Astrocyte (in vitro differentiated cells and primary cell): Measurements from ENCODE around the gene PLEKHA7. TPM values are rescaled to one million over a fixed set of nuclear protein-coding genes. Genes with fewer than 3 reads are reported as not detected.

Experiments
- DNase-seq: peaks from one replicate; pipeline ENCODE4 v3.0.0-alpha.2; 2010; ENCODE audit warnings: low read depth
- FAIRE-seq: peaks from 2 replicates; lab custom pipeline; 2011; peaks lifted over from hg19 to GRCh38; lab: Jason Lieb, UNC
- H2AFZ ChIP-seq: 2 replicates; pipeline ENCODE4 v1.6.0; 2012; ENCODE audit warnings: low read depth, low read length, inconsistent platforms
- H3K27ac ChIP-seq: 2 replicates; pipeline ENCODE4 v1.5.1; 2011; ENCODE audit warnings: low read depth, low read length, inconsistent platforms
- H3K27me3 ChIP-seq: 2 replicates; pipeline ENCODE4 v1.6.0; 2011; ENCODE audit warnings: low read length, inconsistent platforms; ENCODE audit not compliant: insufficient read depth
- H3K36me3 ChIP-seq: 2 replicates; pipeline ENCODE4 v1.5.1; 2011; ENCODE audit warnings: low read length, inconsistent platforms; ENCODE audit not compliant: insufficient read depth
- H3K4me1 ChIP-seq: 2 replicates; pipeline ENCODE4 v1.5.1; 2011; ENCODE audit warnings: low read length, inconsistent platforms; ENCODE audit not compliant: insufficient read depth
- H3K4me2 ChIP-seq: 2 replicates; pipeline ENCODE4 v1.6.0; 2012; ENCODE audit warnings: low read length, inconsistent platforms
- H3K4me3 ChIP-seq: 2 replicates; pipeline ENCODE4 v1.5.1; 2011; ENCODE audit warnings: low read depth, mild to moderate bottlenecking, low read length, inconsistent platforms; ENCODE audit not compliant: insufficient read depth
- H3K79me2 ChIP-seq: 2 replicates; pipeline ENCODE4 v1.6.0; 2012; ENCODE audit warnings: mild to moderate bottlenecking, low read length, inconsistent platforms; ENCODE audit not compliant: insufficient read depth
- H3K9ac ChIP-seq: 2 replicates; pipeline ENCODE4 v1.6.0; 2012; ENCODE audit warnings: mild to moderate bottlenecking, low read length, inconsistent platforms
- H3K9me3 ChIP-seq: 2 replicates; pipeline ENCODE4 v1.5.1; 2012; ENCODE audit warnings: low read depth, mild to moderate bottlenecking, low read length, inconsistent platforms; ENCODE audit not compliant: insufficient read depth
- H4K20me1 ChIP-seq: 2 replicates; pipeline ENCODE4 v1.6.0; 2012; ENCODE audit warnings: low read length, inconsistent platforms; ENCODE audit not compliant: insufficient read depth
- H3K27ac Mint-ChIP-seq: one replicate; pipeline ENCODE4 v1.8.0; 2021; ENCODE audit warnings: mild to moderate bottlenecking, mixed read lengths; ENCODE audit not compliant: unreplicated experiment
- H3K27me3 Mint-ChIP-seq: one replicate; pipeline ENCODE4 v1.8.0; 2021; ENCODE audit warnings: low read depth, mixed read lengths; ENCODE audit not compliant: unreplicated experiment
- H3K36me3 Mint-ChIP-seq: one replicate; pipeline ENCODE4 v1.8.0; 2021; ENCODE audit warnings: low read depth, mixed read lengths; ENCODE audit not compliant: unreplicated experiment
- H3K4me1 Mint-ChIP-seq: one replicate; pipeline ENCODE4 v1.8.0; 2021; ENCODE audit warnings: low read depth, mixed read lengths; ENCODE audit not compliant: unreplicated experiment
- H3K4me3 Mint-ChIP-seq: one replicate; pipeline ENCODE4 v1.8.0; 2021; ENCODE audit warnings: mild to moderate bottlenecking, moderate library complexity, mixed read lengths; ENCODE audit not compliant: unreplicated experiment
- H3K9me3 Mint-ChIP-seq: one replicate; pipeline ENCODE4 v1.8.0; 2021; ENCODE audit warnings: mild to moderate bottlenecking, mixed read lengths; ENCODE audit not compliant: unreplicated experiment
- EZH2 ChIP-seq: IDR thresholded peaks from 2 replicates; pipeline ENCODE4 v1.6.1; 2012; ENCODE audit warnings: mild to moderate bottlenecking, low read length, inconsistent platforms; ENCODE audit not compliant: insufficient read depth
- total RNA-seq: library from RNA; stranded (reverse); gene quantifications from 2 replicates; pipeline ENCODE4 v1.2.1, GENCODE V29; 2021
- TF ChIP-seq, protein P1 (sequence below): IDR thresholded peaks from 2 replicates; pipeline ENCODE4 v1.5.1; 2011; ENCODE audit warnings: low read depth, mild to moderate bottlenecking, inconsistent platforms, low read length, moderate library complexity; ENCODE audit not compliant: insufficient read depth

PLEKHA7 gene
- total RNA-seq, 1 donor from 2014 or later: 5.7 TPM

DNA sequence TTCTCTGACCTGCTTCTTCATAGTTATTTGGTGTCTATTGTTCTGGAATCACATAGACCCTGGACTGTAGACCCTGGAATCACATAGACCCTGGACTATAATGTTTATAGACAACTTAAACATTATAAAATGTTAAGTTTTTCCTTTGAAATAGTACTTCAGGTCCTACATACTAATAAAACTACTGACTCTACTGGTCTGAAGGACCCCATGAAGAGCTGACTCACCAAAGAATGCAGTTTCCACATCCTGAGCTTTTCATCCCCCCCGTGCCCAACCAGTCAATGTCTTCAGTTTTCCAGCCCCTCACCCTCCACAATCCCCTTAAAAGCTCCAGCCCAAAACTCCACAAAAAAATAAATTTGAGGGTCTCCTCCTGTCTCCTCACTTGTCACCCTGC is 6.6 kb upstream of the PLEKHA7 start:
- no peak for FAIRE-seq
- Mint-ChIP-seq H3K4me3 (no peak overlapping the region), H3K27ac (no peak overlapping the region), H3K27me3 (peaks cover 3% of the 10 kb centered on the region), H3K9me3 (no peaks in the 10 kb centered on the region), H3K36me3 (no peaks in the 10 kb centered on the region), H3K4me1 (peaks cover 6% of the 10 kb centered on the region)
- TF ChIP-seq, protein P1, sequence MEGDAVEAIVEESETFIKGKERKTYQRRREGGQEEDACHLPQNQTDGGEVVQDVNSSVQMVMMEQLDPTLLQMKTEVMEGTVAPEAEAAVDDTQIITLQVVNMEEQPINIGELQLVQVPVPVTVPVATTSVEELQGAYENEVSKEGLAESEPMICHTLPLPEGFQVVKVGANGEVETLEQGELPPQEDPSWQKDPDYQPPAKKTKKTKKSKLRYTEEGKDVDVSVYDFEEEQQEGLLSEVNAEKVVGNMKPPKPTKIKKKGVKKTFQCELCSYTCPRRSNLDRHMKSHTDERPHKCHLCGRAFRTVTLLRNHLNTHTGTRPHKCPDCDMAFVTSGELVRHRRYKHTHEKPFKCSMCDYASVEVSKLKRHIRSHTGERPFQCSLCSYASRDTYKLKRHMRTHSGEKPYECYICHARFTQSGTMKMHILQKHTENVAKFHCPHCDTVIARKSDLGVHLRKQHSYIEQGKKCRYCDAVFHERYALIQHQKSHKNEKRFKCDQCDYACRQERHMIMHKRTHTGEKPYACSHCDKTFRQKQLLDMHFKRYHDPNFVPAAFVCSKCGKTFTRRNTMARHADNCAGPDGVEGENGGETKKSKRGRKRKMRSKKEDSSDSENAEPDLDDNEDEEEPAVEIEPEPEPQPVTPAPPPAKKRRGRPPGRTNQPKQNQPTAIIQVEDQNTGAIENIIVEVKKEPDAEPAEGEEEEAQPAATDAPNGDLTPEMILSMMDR: no peak
- no peak for TF ChIP-seq EZH2
- no peaks in the 10 kb centered on the region for H3K79me2 ChIP-seq
- peaks cover 3% of the 10 kb centered on the region for H3K27me3 ChIP-seq
- H3K4me3 ChIP-seq: no peak overlapping the region
- H2AFZ ChIP-seq: no peak overlapping the region
- H3K36me3 ChIP-seq: no peaks in the 10 kb centered on the region
- peak overlapping the region; percentile 44 for H3K4me2 ChIP-seq
- no peak overlapping the region for H3K27ac ChIP-seq
- no peaks in the 10 kb centered on the region for H4K20me1 ChIP-seq
- no peak for DNase-seq
- no peaks in the 10 kb centered on the region for H3K9me3 ChIP-seq
- peaks cover 7% of the 10 kb centered on the region for H3K4me1 ChIP-seq
- no peak overlapping the region for H3K9ac ChIP-seq

DNA sequence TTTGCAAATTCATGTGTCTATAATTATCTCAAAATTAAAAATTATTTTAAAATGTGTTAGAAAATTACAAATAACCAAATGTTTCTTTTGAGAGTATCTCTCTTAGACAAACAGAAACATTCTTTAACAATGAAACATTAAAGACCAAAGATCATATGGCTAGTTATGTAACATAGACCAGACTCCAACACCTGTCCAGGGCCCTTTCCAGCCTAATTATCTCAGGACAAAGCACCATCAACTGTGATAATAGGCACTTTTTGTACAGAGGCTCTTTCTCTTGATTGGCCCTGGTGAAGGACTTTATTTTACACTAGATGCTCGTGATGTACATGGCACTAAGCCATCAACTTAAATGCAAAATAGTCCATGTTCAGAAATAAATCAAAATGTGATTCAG is 5.0 kb upstream of the PLEKHA7 start:
- no peak overlapping the region for H3K4me3 Mint-ChIP-seq
- Histone ChIP-seq H3K36me3 (no peaks in the 10 kb centered on the region), H3K27ac (no peak overlapping the region), H2AFZ (no peak overlapping the region), H3K9me3 (no peaks in the 10 kb centered on the region), H3K9ac (no peak overlapping the region), H3K4me1 (peaks cover 10% of the 10 kb centered on the region), H3K27me3 (peaks cover 3% of the 10 kb centered on the region), H3K4me3 (no peak overlapping the region), H4K20me1 (no peaks in the 10 kb centered on the region), H3K79me2 (no peaks in the 10 kb centered on the region), H3K4me2 (no peak overlapping the region)
- no peak for TF ChIP-seq EZH2
- TF ChIP-seq, protein P1: no peak
- FAIRE-seq (no peak), DNase-seq (no peak)
- H3K27me3 Mint-ChIP-seq: peaks cover 4% of the 10 kb centered on the region
- no peak overlapping the region for H3K27ac Mint-ChIP-seq
- no peaks in the 10 kb centered on the region for H3K9me3 Mint-ChIP-seq
- H3K36me3 Mint-ChIP-seq: no peaks in the 10 kb centered on the region
- H3K4me1 Mint-ChIP-seq: peaks cover 8% of the 10 kb centered on the region

DNA sequence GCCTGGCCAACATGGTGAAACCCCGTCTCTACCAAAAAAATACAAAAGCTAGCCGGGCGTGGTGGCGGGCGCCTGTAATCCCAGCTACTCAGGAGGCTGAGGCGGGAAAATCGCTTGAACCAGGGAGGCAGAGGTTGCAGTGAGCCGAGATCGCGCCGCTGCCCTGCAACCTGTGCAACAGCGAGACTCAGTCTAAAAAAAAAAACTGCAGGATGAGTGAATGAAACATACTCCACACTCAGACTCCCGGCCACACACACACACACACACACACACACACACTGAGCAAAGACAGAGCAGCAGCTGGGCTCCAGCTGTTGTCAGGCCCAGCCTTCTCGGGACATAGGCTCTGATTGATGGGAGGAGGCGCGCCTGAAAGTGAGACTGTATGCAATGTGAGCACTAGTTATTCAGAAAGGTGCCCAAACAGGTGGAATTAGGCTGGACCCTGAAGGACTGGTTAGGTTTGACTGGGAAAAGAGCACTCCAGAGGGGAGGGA is 1.5 kb upstream of the PLEKHA7 start:
- no peak for FAIRE-seq
- no peak overlapping the region for H3K27ac Mint-ChIP-seq
- peaks cover 4% of the 10 kb centered on the region for H3K27me3 Mint-ChIP-seq

More for the DNA sequence above, 1.5 kb upstream of the PLEKHA7 start:
- Histone ChIP-seq H3K27ac (no peak overlapping the region), H3K4me2 (peak overlapping the region; percentile 90), H3K4me3 (no peak overlapping the region), H3K9ac (no peak overlapping the region), H3K27me3 (peaks cover 10% of the 10 kb centered on the region), H3K79me2 (no peaks in the 10 kb centered on the region), H3K4me1 (peaks cover 18% of the 10 kb centered on the region), H4K20me1 (no peaks in the 10 kb centered on the region), H3K9me3 (no peaks in the 10 kb centered on the region), H2AFZ (no peak overlapping the region), H3K36me3 (no peaks in the 10 kb centered on the region)
- H3K4me1 Mint-ChIP-seq: peaks cover 2% of the 10 kb centered on the region
- H3K36me3 Mint-ChIP-seq: no peaks in the 10 kb centered on the region
- no peaks in the 10 kb centered on the region for H3K9me3 Mint-ChIP-seq
- TF ChIP-seq, protein P1: no peak
- TF ChIP-seq EZH2: no peak
- no peak for DNase-seq
- no peak overlapping the region for H3K4me3 Mint-ChIP-seq
